Activated CD8-positive, alpha-beta memory T cell treated with anti-CD3 and anti-CD28 coated beads for 4 hours (primary cell): ENCODE measurements around the gene CCDC33.
A peak's percentile ranks its signal among the peaks of the same experiment; 100 is the strongest.

Experiments
- DNase-seq, 2 donors: peaks; one replicate each; pipeline ENCODE4 v3.0.0-alpha.2; 2020; ENCODE audit warnings: low read depth in 2 of 2

CCDC33 gene

GRCh38 chr15:74381481-74381880 lies 145.4 kb downstream of the CCDC33 start:
- DNase-seq: no peak

- no peak for DNase-seq
These were observed 146.1 kb downstream of the CCDC33 start for GRCh38 chr15:74382004-74382816.

GRCh38 chr15:74383286-74383685 lies 147.2 kb downstream of the CCDC33 start:
- no peak for DNase-seq

GRCh38 chr15:74383695-74384565 lies 147.8 kb downstream of the CCDC33 start:
- DNase-seq: peak; percentile 70 to 74

GRCh38 chr15:74384566-74384880 lies 148.4 kb downstream of the CCDC33 start:
- no peak for DNase-seq

- DNase-seq: peak in 1 of 2 donors; percentile 59
These were observed 148.9 kb downstream of the CCDC33 start for GRCh38 chr15:74384881-74385643.

- DNase-seq: no peak
These were observed 149.6 kb downstream of the CCDC33 start for GRCh38 chr15:74385733-74386132.
